Liver (tissue), 3 donors: Measurements from ENCODE around the gene HK2.

Experiments
- ATF3 ChIP-seq: IDR thresholded peaks from 2 replicates; pipeline ENCODE4 v1.6.1; 2016; ENCODE audit warnings: antibody characterized with exemption
- CTCF ChIP-seq: fragments of 150-350 bp; IDR thresholded peaks from 2 replicates; pipeline ENCODE4 v1.5.1; 2017; ENCODE audit warnings: improper control_type of control experiment, low read depth, low read length; ENCODE audit not compliant: missing input control
- EGR1 ChIP-seq, 2 donors: IDR thresholded peaks; 2 replicates each; pipeline ENCODE4 v1.6.1; 2016 to 2018; ENCODE audit warnings: antibody characterized with exemption in 2 of 2, low read depth in 2 of 2
- GABPA ChIP-seq, 2 donors: IDR thresholded peaks in 1 of 2; conservative IDR thresholded peaks in 1 of 2; 2 replicates each; pipeline ENCODE4 v1.6.1; 2016; ENCODE audit warnings: antibody characterized with exemption in 2 of 2, mild to moderate bottlenecking in 1 of 2, moderate library complexity in 1 of 2
- HNF4G ChIP-seq: IDR thresholded peaks from 2 replicates; pipeline ENCODE4 v1.6.1; 2016; ENCODE audit warnings: antibody characterized with exemption
- JUND ChIP-seq, 2 donors: IDR thresholded peaks; 2 replicates each; pipeline ENCODE4 v1.6.1; 2016; ENCODE audit warnings: antibody characterized with exemption in 2 of 2
- MAX ChIP-seq: IDR thresholded peaks from 2 replicates; pipeline ENCODE4 v1.6.1; 2016; ENCODE audit warnings: antibody characterized with exemption
- RAD21 ChIP-seq, 2 donors: IDR thresholded peaks; 2 replicates each; pipeline ENCODE4 v1.6.1; 2016; ENCODE audit warnings: antibody characterized with exemption in 2 of 2, mild to moderate bottlenecking in 2 of 2
- REST ChIP-seq: IDR thresholded peaks from 2 replicates; pipeline ENCODE4 v1.6.1; 2016; ENCODE audit warnings: antibody characterized with exemption, mild to moderate bottlenecking
- SP1 ChIP-seq: IDR thresholded peaks from 2 replicates; pipeline ENCODE4 v1.6.1; 2018; ENCODE audit warnings: antibody characterized with exemption, mild to moderate bottlenecking
- TAF1 ChIP-seq: conservative IDR thresholded peaks from 2 replicates; pipeline ENCODE4 v1.6.1; 2016; ENCODE audit warnings: antibody characterized with exemption, mild to moderate bottlenecking
- YY1 ChIP-seq: IDR thresholded peaks from 2 replicates; pipeline ENCODE4 v1.6.1; 2016; ENCODE audit warnings: antibody characterized with exemption, mild to moderate bottlenecking
- ZBTB33 ChIP-seq: IDR thresholded peaks from 2 replicates; pipeline ENCODE4 v1.6.1; 2016; ENCODE audit warnings: antibody characterized with exemption
- donor health status: healthy.
- donor health status: healthy.

GRCh38 chr2:74792282-74792681 is 41.6 kb upstream of the HK2 start:
- no peak for TF ChIP-seq TAF1
- no peak for TF ChIP-seq REST
- no peak for TF ChIP-seq CTCF
- no peak for TF ChIP-seq RAD21 (IDR thresholded peaks at IDR 0.05)
- TF ChIP-seq ZBTB33 = no peak
- TF ChIP-seq EGR1 (IDR thresholded peaks at IDR 0.05; ENCODE audit: low read depth in 2 of 2) = no peak
- no peak for TF ChIP-seq GABPA (IDR thresholded peaks at IDR 0.05 in 1 of 2, conservative IDR thresholded peaks at IDR 0.05 in 1 of 2)
- TF ChIP-seq YY1 = no peak
- TF ChIP-seq HNF4G = no peak
- no peak for TF ChIP-seq SP1
- TF ChIP-seq ATF3 = no peak
- no peak for TF ChIP-seq MAX
- no peak for TF ChIP-seq JUND (IDR thresholded peaks at IDR 0.05)
